ENCODE results near the gene PHRF1. TPM values are rescaled to one million over a fixed set of nuclear protein-coding genes. Genes with fewer than 3 reads are reported as not detected.

Gene PHRF1
- polyA plus RNA-seq, 1 donor from 2014 or later: 8.5 TPM

- H3K79me2 ChIP-seq (replicated peaks; ENCODE audit: insufficient read depth, low read length): peaks cover 14% of the 10 kb centered on the region
- TF ChIP-seq SMC3 (conservative IDR thresholded peaks at IDR 0.05; ENCODE audit: poor library complexity) (no peak), MXI1 (conservative IDR thresholded peaks at IDR 0.05; ENCODE audit: poor library complexity, severe bottlenecking) (no peak), TAF1 (IDR thresholded peaks at IDR 0.05; ENCODE audit: low read depth) (no peak), CTCF (IDR thresholded peaks at IDR 0.05; ENCODE audit: poor library complexity, severe bottlenecking) (no peak), EZH2 (IDR thresholded peaks at IDR 0.05; ENCODE audit: borderline replicate concordance, insufficient read depth, low read length, poor library complexity, severe bottlenecking) (no peak), EP300 (conservative IDR thresholded peaks at IDR 0.05; ENCODE audit: poor library complexity, severe bottlenecking) (no peak), REST (IDR thresholded peaks at IDR 0.05; ENCODE audit: borderline replicate concordance) (no peak), RAD21 (conservative IDR thresholded peaks at IDR 0.05) (no peak), POLR2AphosphoS5 (IDR thresholded peaks at IDR 0.05) (no peak)
- H3K36me3 ChIP-seq (ENCODE audit: insufficient read depth, low read length): peaks cover 4% of the 10 kb centered on the region
- H3F3A ChIP-seq (ENCODE audit: insufficient read depth, low read length, poor library complexity, severe bottlenecking): no peaks in the 10 kb centered on the region
- peaks cover 9% of the 10 kb centered on the region for H4K20me1 ChIP-seq (ENCODE audit: insufficient read depth)
- no peaks in the 10 kb centered on the region for H3K27me3 ChIP-seq (ENCODE audit: insufficient read depth, low read depth, low read length)
- no peak overlapping the region for H3K27ac ChIP-seq (ENCODE audit: low read length)
- H3K9me2 ChIP-seq (ENCODE audit: insufficient read depth, low read length): no peaks in the 10 kb centered on the region
- H3K9me3 ChIP-seq (ENCODE audit: low read length): no peaks in the 10 kb centered on the region
- H3K4me3 ChIP-seq (ENCODE audit: low read length): no peak overlapping the region
- no peak overlapping the region for H3K4me2 ChIP-seq (ENCODE audit: low read length)
- H2AFZ ChIP-seq (ENCODE audit: low read depth, low read length): no peak overlapping the region
- no peak overlapping the region for H3K9ac ChIP-seq (ENCODE audit: low read length)
These were observed 8.0 kb downstream of the PHRF1 start for GRCh38 chr11:584287-584686.

GRCh38 chr11:586376-587316 lies 10.4 kb downstream of the PHRF1 start:
- peaks cover 4% of the 10 kb centered on the region for H3K36me3 ChIP-seq (ENCODE audit: insufficient read depth, low read length)

More at GRCh38 chr11:586376-587316, 10.4 kb downstream of the PHRF1 start:
- Histone ChIP-seq H3K4me3 (ENCODE audit: low read length) (no peak overlapping the region), H3K9me3 (ENCODE audit: low read length) (no peaks in the 10 kb centered on the region), H3K27me3 (ENCODE audit: insufficient read depth, low read depth, low read length) (no peaks in the 10 kb centered on the region), H3K27ac (ENCODE audit: low read length) (no peak overlapping the region), H3K4me2 (ENCODE audit: low read length) (no peak overlapping the region), H3K9ac (ENCODE audit: low read length) (no peak overlapping the region), H3K79me2 (replicated peaks; ENCODE audit: insufficient read depth, low read length) (no peaks in the 10 kb centered on the region), H3F3A (ENCODE audit: insufficient read depth, low read length, poor library complexity, severe bottlenecking) (no peaks in the 10 kb centered on the region), H3K9me2 (ENCODE audit: insufficient read depth, low read length) (no peaks in the 10 kb centered on the region), H4K20me1 (ENCODE audit: insufficient read depth) (no peaks in the 10 kb centered on the region), H2AFZ (ENCODE audit: low read depth, low read length) (no peak overlapping the region)
- TF ChIP-seq CTCF (IDR thresholded peaks at IDR 0.05; ENCODE audit: poor library complexity, severe bottlenecking): no peak
- no peak for TF ChIP-seq RAD21 (conservative IDR thresholded peaks at IDR 0.05)
- TF ChIP-seq MXI1 (conservative IDR thresholded peaks at IDR 0.05; ENCODE audit: poor library complexity, severe bottlenecking): no peak
- no peak for TF ChIP-seq EP300 (conservative IDR thresholded peaks at IDR 0.05; ENCODE audit: poor library complexity, severe bottlenecking)
- TF ChIP-seq SMC3 (conservative IDR thresholded peaks at IDR 0.05; ENCODE audit: poor library complexity): no peak
- TF ChIP-seq EZH2 (IDR thresholded peaks at IDR 0.05; ENCODE audit: borderline replicate concordance, insufficient read depth, low read length, poor library complexity, severe bottlenecking): no peak
- no peak for TF ChIP-seq REST (IDR thresholded peaks at IDR 0.05; ENCODE audit: borderline replicate concordance)
- no peak for TF ChIP-seq TAF1 (IDR thresholded peaks at IDR 0.05; ENCODE audit: low read depth)
- TF ChIP-seq POLR2AphosphoS5 (IDR thresholded peaks at IDR 0.05): no peak
